Liver (tissue), 9 donors: ENCODE data around the gene TSPO. TPM values are rescaled to one million over a fixed set of nuclear protein-coding genes. Genes with fewer than 3 reads are reported as not detected.

Source experiments
- DNase-seq: peaks from one replicate; pipeline ENCODE4 v3.0.0-alpha.2; 2017; ENCODE audit warnings: low spot score
- H3K27ac ChIP-seq, 2 donors: one replicate each; pipeline ENCODE4 v1.7.0; 2013; ENCODE audit warnings: inconsistent platforms in 2 of 2, low read length in 2 of 2, control low read depth in 1 of 2, low read depth in 1 of 2, mild to moderate bottlenecking in 1 of 2
- H3K27me3 ChIP-seq, 4 donors: one replicate each; pipeline versions ENCODE4 v1.6.1 to v1.7.0; 2013; ENCODE audit warnings: low read length in 3 of 4, inconsistent platforms in 1 of 4, mild to moderate bottlenecking in 1 of 4, moderate library complexity in 1 of 4; ENCODE audit not compliant: control insufficient read depth in 4 of 4, insufficient read depth in 4 of 4
- H3K36me3 ChIP-seq, 4 donors: one replicate each; pipeline versions ENCODE4 v1.6.1 to v1.7.0; 2013; ENCODE audit warnings: low read length in 3 of 4, mild to moderate bottlenecking in 3 of 4, low read depth in 1 of 4, moderate library complexity in 1 of 4; ENCODE audit not compliant: control insufficient read depth in 4 of 4, insufficient read depth in 3 of 4
- H3K4me1 ChIP-seq, 4 donors: one replicate each; pipeline versions ENCODE4 v1.6.1 to v1.7.0; 2013; ENCODE audit warnings: low read length in 3 of 4, mild to moderate bottlenecking in 3 of 4, moderate library complexity in 1 of 4; ENCODE audit not compliant: control insufficient read depth in 4 of 4, insufficient read depth in 4 of 4
- H3K4me3 ChIP-seq, 3 donors: one replicate each; pipeline versions ENCODE4 v1.6.1 to v1.7.0; 2013; ENCODE audit warnings: low read length in 3 of 3, control low read depth in 1 of 3, low read depth in 1 of 3, mild to moderate bottlenecking in 1 of 3
- H3K9ac ChIP-seq, 2 donors: one replicate each; pipeline ENCODE4 v1.7.0; 2013; ENCODE audit warnings: low read length in 2 of 2, mild to moderate bottlenecking in 2 of 2, moderate library complexity in 2 of 2, control low read depth in 1 of 2, low read depth in 1 of 2
- H3K9me3 ChIP-seq, 4 donors: one replicate each; pipeline versions ENCODE4 v1.6.1 to v1.7.0; 2013; ENCODE audit warnings: low read length in 3 of 4; ENCODE audit not compliant: control insufficient read depth in 4 of 4
- ATF3 ChIP-seq: IDR thresholded peaks from 2 replicates; pipeline ENCODE4 v1.6.1; 2016; ENCODE audit warnings: antibody characterized with exemption
- EGR1 ChIP-seq, 2 donors: IDR thresholded peaks; 2 replicates each; pipeline ENCODE4 v1.6.1; 2016 to 2018; ENCODE audit warnings: antibody characterized with exemption in 2 of 2, low read depth in 2 of 2
- GABPA ChIP-seq, 2 donors: IDR thresholded peaks in 1 of 2; conservative IDR thresholded peaks in 1 of 2; 2 replicates each; pipeline ENCODE4 v1.6.1; 2016; ENCODE audit warnings: antibody characterized with exemption in 2 of 2, mild to moderate bottlenecking in 1 of 2, moderate library complexity in 1 of 2
- HNF4A ChIP-seq, 2 donors: conservative IDR thresholded peaks; 2 replicates each; pipeline ENCODE4 v1.6.1; 2016; ENCODE audit warnings: antibody characterized with exemption in 2 of 2, mild to moderate bottlenecking in 2 of 2
- HNF4G ChIP-seq: IDR thresholded peaks from 2 replicates; pipeline ENCODE4 v1.6.1; 2016; ENCODE audit warnings: antibody characterized with exemption
- JUND ChIP-seq, 2 donors: IDR thresholded peaks; 2 replicates each; pipeline ENCODE4 v1.6.1; 2016; ENCODE audit warnings: antibody characterized with exemption in 2 of 2
- MAX ChIP-seq: IDR thresholded peaks from 2 replicates; pipeline ENCODE4 v1.6.1; 2016; ENCODE audit warnings: antibody characterized with exemption
- NR2F2 ChIP-seq: IDR thresholded peaks from 2 replicates; pipeline ENCODE4 v1.6.1; 2016; ENCODE audit warnings: antibody characterized with exemption
- RXRA ChIP-seq, 2 donors: IDR thresholded peaks; 2 replicates each; pipeline ENCODE4 v1.6.1; 2017 to 2018; ENCODE audit warnings: antibody characterized with exemption in 2 of 2, mild to moderate bottlenecking in 1 of 2
- TAF1 ChIP-seq: conservative IDR thresholded peaks from 2 replicates; pipeline ENCODE4 v1.6.1; 2016; ENCODE audit warnings: antibody characterized with exemption, mild to moderate bottlenecking
- WGBS: extraction: QIAGEN DNeasy Blood & Tissue Kit; methylation state at CpG from one replicate; pipeline ENCODE4 v1.1.7; 2013; 5-methylcytosine and 5-hydroxymethylcytosine counted together
- polyA plus RNA-seq, 2 donors: library from polyadenylated mRNA; stranded (reverse) in 1 of 2; unstranded in 1 of 2; fragments of 200-250 nt in 1 of 2; fragments of >200 nt in 1 of 2; fragmentation: Nextera tagmentation in 1 of 2; extraction: Ambion mirVana in 1 of 2; gene quantifications; one replicate each; pipeline versions ENCODE4 v1.2.1 to v1.2.3, GENCODE V29; 2013 to 2015
- total RNA-seq, 2 donors: library from RNA; depleted of rRNA; stranded (reverse); fragments of >200 nt; gene quantifications; one replicate each; pipeline ENCODE4 v1.2.3, GENCODE V29; 2014
- TF ChIP-seq, protein P1 (sequence below): fragments of 150-350 bp; IDR thresholded peaks from 2 replicates; pipeline ENCODE4 v1.5.1; 2017; ENCODE audit warnings: improper control_type of control experiment, low read depth, low read length; ENCODE audit not compliant: missing input control
- donor health status: healthy.
- donor health status: healthy.
- donor health status: healthy.
- donor health status: healthy.
- donor health status: healthy.

The TSPO gene
- total and polyA plus RNA-seq, 4 donors, result 27.6 to 61.9 (median 40.2) TPM

GRCh38 chr22:43118024-43118849 lies 33.1 kb upstream of the TSPO start:
- no peak for DNase-seq
- Histone ChIP-seq H3K9me3 (no peaks in the 10 kb centered on the region), H3K27ac (no peak overlapping the region), H3K9ac (no peak overlapping the region), H3K4me1 (peaks cover 0 to 8% (median 4%) of the 10 kb centered on the region in 4 donors), H3K27me3 (no peaks in the 10 kb centered on the region), H3K36me3 (no peaks in the 10 kb centered on the region), H3K4me3 (no peak overlapping the region)
- 78% methylated on average over 21 of the region's 21 CpGs for WGBS
- TF ChIP-seq ATF3 (no peak), HNF4G (no peak), NR2F2 (no peak), EGR1 (IDR thresholded peaks at IDR 0.05; ENCODE audit: low read depth in 2 of 2) (no peak), JUND (IDR thresholded peaks at IDR 0.05) (no peak), MAX (no peak), TAF1 (no peak), HNF4A (conservative IDR thresholded peaks at IDR 0.05) (no peak), RXRA (IDR thresholded peaks at IDR 0.05) (no peak)
- TF ChIP-seq, protein P1, sequence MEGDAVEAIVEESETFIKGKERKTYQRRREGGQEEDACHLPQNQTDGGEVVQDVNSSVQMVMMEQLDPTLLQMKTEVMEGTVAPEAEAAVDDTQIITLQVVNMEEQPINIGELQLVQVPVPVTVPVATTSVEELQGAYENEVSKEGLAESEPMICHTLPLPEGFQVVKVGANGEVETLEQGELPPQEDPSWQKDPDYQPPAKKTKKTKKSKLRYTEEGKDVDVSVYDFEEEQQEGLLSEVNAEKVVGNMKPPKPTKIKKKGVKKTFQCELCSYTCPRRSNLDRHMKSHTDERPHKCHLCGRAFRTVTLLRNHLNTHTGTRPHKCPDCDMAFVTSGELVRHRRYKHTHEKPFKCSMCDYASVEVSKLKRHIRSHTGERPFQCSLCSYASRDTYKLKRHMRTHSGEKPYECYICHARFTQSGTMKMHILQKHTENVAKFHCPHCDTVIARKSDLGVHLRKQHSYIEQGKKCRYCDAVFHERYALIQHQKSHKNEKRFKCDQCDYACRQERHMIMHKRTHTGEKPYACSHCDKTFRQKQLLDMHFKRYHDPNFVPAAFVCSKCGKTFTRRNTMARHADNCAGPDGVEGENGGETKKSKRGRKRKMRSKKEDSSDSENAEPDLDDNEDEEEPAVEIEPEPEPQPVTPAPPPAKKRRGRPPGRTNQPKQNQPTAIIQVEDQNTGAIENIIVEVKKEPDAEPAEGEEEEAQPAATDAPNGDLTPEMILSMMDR, result no peak

GRCh38 chr22:43118953-43119458 lies 32.4 kb upstream of the TSPO start:
- 75% methylated on average over 7 of the region's 7 CpGs for WGBS
- Histone ChIP-seq H3K9ac (no peak overlapping the region), H3K36me3 (no peaks in the 10 kb centered on the region), H3K27me3 (no peaks in the 10 kb centered on the region), H3K9me3 (no peaks in the 10 kb centered on the region), H3K4me3 (no peak overlapping the region), H3K27ac (no peak overlapping the region), H3K4me1 (peaks cover 0 to 8% (median 4%) of the 10 kb centered on the region in 4 donors)
- no peak for DNase-seq
- TF ChIP-seq JUND (IDR thresholded peaks at IDR 0.05) (no peak), ATF3 (no peak), GABPA (IDR thresholded peaks at IDR 0.05 in 1 of 2, conservative IDR thresholded peaks at IDR 0.05 in 1 of 2) (no peak)
- TF ChIP-seq, protein P1, result no peak
